ENCODE measurements around the gene KCNK18. TPM values are rescaled to one million over a fixed set of nuclear protein-coding genes. Genes with fewer than 3 reads are reported as not detected.

KCNK18 gene
- total RNA-seq, 1 donor = not detected

- no peak for DNase-seq (ENCODE audit: low read depth)
- H3K4me3 ChIP-seq (ENCODE audit: low read depth, low read length) = no peak overlapping the region
- no peak for TF ChIP-seq CTCF (IDR thresholded peaks at IDR 0.05; ENCODE audit: insufficient read depth, low read length)
Observed at GRCh38 chr10:117259279-117259678, 62.0 kb downstream of the KCNK18 start.

Small RNA genes within 50 kb of the gene (small RNA-seq; reads per million reads assigned to genes)
- not detected for gene MIR3663

Other genes with a start within 250 kb of the KCNK18 start
- gene SHTN1, start 192.3 kb upstream of the KCNK18 start, total RNA-seq (ENCODE audit: low replicate concordance) = 4.2 and 9.2 TPM in 2 replicates
- gene VAX1, start 59.2 kb upstream of the KCNK18 start, total RNA-seq (ENCODE audit: low replicate concordance) = not detected in 2 replicates
- under 0.01 TPM in 1 of 2 replicates, not detected in the other for gene SLC18A2, start 43.6 kb downstream of the KCNK18 start, total RNA-seq (ENCODE audit: low replicate concordance)
- 24.2 and 42.2 TPM in 2 replicates for gene PDZD8, start 178.0 kb downstream of the KCNK18 start, total RNA-seq (ENCODE audit: low replicate concordance)

Measured in fibroblast of the aortic adventitia (primary cell).